Measurements from ENCODE around the gene TTLL3. TPM values are rescaled to one million over a fixed set of nuclear protein-coding genes. Genes with fewer than 3 reads are reported as not detected.

The TTLL3 gene
- total RNA-seq, 1 experiment from 2014 or later: 17.3 TPM

GRCh38 chr3:9780910-9781309 is 29.2 kb upstream of the TTLL3 start:
- DNase-seq (ENCODE audit: low read depth): no peak

GRCh38 chr3:9781551-9781950 is 28.5 kb upstream of the TTLL3 start:
- no peak for DNase-seq (ENCODE audit: low read depth)

- DNase-seq (ENCODE audit: low read depth): no peak
These were observed 28.0 kb upstream of the TTLL3 start for GRCh38 chr3:9781978-9782603.

GRCh38 chr3:9782770-9783169 is 27.3 kb upstream of the TTLL3 start:
- no peak for DNase-seq (ENCODE audit: low read depth)

GRCh38 chr3:9783954-9784353 is 26.1 kb upstream of the TTLL3 start:
- DNase-seq (ENCODE audit: low read depth): no peak

- no peak for DNase-seq (ENCODE audit: low read depth)
These were observed 25.1 kb upstream of the TTLL3 start for GRCh38 chr3:9784965-9785364.

- no peak for DNase-seq (ENCODE audit: low read depth)
These were observed 24.5 kb upstream of the TTLL3 start for GRCh38 chr3:9785602-9786001.

- DNase-seq (ENCODE audit: low read depth): no peak
These were observed 23.8 kb upstream of the TTLL3 start for GRCh38 chr3:9786209-9786739.

DNA sequence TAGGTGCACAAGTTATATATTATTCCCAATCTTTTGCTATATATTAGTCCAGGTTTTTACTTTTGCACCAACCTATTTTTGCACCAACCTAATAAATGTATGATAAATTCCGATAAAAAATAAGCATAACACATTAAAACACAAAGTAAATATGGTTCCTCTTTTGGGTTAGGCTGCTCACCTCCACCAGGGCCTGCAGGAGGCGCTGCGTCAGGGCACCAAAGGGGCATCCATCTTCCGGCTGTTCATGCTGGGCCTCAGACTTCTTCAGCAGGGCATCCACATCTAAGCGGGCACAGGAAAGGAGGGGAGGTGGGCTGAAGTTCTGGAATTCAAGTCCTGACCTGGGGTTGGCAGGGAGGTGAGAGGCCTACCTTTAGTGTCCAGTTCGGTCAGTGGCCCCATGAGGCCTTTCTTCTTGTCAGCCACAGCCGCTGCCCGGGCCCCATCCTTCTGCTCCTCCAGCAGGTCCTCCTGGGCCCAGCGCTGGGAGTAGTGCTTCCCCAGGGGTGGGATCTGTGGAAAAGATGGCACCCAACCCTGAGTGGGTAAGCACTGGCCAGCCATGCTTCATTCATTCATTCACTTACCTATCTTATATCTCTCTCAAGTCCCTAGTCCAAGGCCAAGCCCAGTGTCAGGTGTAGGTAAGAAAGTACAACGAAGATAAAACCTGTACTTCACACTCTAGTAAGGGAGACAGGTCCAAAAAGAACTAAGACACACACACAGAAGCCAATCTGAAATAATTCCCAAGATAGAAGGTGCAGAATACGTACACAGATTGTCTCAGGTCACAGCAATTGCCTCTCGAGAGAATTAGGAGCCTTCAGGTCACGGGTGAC is 23.0 kb upstream of the TTLL3 start:
- no peak for DNase-seq (ENCODE audit: low read depth)

- DNase-seq (ENCODE audit: low read depth): no peak
These were observed 22.3 kb upstream of the TTLL3 start for GRCh38 chr3:9787714-9788113.

DNA sequence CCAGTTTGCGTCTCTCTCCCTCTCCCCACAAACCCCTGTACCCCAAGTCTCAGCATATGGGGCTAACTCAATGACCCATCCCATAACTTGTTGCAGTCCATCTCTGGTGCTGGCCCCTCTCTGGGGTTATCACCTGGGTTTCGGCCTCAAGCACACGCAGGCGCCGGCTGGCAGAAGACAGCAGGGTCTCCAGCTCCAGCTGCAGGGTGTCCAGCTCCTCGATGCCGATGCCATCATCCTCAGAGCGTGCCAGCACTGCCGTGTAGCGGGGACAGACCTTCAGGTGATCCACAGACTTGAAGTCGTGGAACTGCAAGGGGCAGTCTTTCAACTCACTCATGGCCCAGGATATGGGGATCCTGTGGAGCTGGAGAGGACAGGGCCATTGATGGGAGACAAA is 18.9 kb upstream of the TTLL3 start:
- no peak for DNase-seq (ENCODE audit: low read depth)

GRCh38 chr3:9791790-9792404 is 18.2 kb upstream of the TTLL3 start:
- DNase-seq (ENCODE audit: low read depth): no peak

DNA sequence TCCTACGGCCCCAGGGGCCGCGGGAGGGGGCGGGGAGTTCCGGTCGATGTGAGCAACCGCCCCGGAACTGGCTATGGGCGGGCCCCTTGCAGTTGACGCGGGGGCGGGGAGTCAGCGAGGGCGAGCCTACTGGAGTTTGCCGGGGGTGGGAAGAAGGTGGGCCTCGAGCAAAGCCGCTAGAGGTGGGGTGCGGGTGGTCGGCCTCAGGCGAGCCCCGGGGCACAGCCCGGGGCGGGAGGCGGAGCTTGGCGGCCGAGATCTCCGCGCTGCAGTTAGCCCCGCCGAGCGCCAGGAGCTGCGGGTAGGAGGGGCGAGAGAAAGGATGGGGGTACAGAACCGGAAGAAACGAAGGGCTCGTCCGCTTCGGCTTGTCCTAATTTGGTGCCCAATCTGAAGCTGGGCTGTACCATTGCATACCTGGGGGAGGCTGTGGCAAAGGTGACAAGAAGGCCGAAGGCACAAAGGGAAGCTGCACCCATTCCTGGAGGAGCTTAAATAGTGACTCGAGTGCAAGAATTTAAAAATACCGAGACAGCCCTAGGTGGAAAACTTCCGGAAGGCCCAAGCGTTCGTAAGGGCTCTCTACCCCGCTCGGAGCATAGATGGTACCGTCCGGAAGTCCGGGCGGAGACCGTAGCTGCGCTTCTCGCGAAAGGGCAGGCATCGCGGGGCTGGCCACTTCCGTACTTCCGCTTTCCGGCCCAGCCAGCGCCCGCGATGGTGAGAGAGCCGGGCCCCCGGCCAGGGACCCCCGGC is 17.5 kb upstream of the TTLL3 start, which contains the start of the genes ARPC4 and TADA3:
Gene ARPC4 (plus strand): TSS at position 678 of the 756 bp plus-strand sequence. CDS start 40 bp downstream, at position 718.
Gene TADA3 (minus strand): TSS at position 69 of the 756 bp plus-strand sequence. CDS start 1,007 bp downstream, outside the sequence.
- peak; percentile 94 for DNase-seq (ENCODE audit: low read depth)

DNA sequence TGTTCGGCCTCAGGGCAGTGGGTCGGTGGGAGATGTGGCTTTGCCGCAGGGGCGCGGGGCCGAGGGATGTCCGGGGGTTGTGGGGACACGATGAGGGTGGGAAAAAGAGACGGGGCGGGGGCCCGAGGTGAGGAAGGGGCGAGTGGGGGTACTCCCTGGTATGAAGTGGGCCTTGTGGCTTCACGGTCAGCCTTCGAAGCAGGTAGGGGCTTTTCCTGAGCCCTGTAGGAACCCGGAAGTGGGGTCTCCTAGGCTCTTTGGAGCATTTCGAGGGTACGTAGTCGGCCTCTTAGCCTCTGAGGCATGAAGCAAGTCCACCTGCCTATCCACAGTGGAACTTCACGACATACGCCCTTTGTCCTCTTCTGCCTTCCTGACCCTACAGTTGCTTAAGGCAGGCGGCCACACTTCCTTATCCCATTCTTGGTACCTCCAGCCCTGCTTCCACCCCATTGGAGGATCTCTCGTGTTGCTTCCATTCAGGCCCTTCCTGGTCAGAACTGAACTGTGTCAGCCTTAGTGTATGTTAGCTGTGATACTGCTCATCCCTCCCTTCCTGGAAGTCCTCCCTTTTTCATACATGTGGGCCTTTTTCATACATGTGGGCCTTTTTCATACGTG is 16.8 kb upstream of the TTLL3 start:
- DNase-seq (ENCODE audit: low read depth): peak; percentile 36

DNA sequence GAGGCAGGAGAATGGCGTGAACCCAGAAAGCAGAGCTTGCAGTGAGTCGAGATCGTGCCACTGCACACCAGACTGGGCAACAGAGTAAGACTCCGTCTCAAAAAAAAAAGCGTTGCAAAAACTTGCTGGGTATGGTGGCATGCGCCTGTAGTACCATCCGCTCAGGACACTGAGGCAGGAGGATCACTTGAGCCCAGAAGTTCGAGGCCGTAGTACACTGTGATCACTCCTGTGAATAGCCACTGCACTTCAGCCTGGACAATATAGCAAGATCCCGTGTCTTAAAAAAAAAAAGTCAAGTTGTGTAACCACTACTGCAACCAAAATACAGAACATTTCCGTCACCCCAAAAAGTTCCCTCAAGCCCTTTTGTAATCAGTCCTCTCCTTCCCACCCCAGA is 15.7 kb upstream of the TTLL3 start:
- no peak for DNase-seq (ENCODE audit: low read depth)

GRCh38 chr3:9795207-9795606 is 14.9 kb upstream of the TTLL3 start:
- no peak for DNase-seq (ENCODE audit: low read depth)

- DNase-seq (ENCODE audit: low read depth): no peak
These were observed 12.7 kb upstream of the TTLL3 start for GRCh38 chr3:9797196-9797945.

DNA sequence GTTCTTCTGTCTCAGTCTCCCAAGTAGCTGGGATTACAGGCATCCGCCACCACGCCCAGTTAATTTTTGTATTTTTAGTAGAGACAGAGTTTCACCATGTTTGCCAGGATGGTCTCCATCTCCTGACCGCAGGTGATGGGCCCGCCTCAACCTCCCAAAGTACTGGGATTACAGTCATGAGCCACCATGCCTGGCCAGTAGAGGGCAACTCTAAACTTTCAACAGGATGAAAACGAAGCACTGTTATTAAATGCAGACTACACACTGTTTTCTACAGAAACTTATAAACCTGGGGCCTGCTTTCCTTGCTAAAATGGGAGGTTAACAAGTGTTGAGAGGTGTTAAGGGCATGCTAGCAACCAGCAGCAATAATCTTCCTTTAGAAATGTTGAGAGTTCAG is 9.5 kb upstream of the TTLL3 start:
- DNase-seq (ENCODE audit: low read depth): no peak

DNA sequence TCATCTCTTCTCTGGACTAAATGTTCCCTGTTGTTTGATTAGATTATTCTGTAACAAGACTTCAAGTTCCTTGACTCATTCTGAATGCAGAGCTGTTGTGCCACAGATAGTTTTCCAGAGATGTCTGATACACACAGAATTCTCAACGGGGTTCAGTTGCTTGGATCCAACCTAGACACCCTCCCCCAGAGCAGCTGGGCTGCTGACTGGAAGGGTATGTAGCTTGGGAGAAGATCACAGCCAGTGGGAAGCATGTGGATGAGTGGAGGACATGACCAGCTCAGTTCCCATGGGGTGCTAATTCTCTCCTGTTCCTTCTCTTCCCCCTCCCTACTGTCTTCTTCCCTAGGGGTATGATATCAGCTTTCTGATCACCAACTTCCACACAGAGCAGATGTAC is 6.6 kb upstream of the TTLL3 start:
- peak; percentile 13 for DNase-seq (ENCODE audit: low read depth)

GRCh38 chr3:9804996-9805395 is 5.1 kb upstream of the TTLL3 start:
- DNase-seq (ENCODE audit: low read depth): no peak
